Measurements from ENCODE around the gene CBR3. TPM values are rescaled to one million over a fixed set of nuclear protein-coding genes. Genes with fewer than 3 reads are reported as not detected.

Gene CBR3
- total and polyA plus RNA-seq, 2 donors (not counting 3 experiments of a cell fraction or from before 2014, with no cell fraction given) = 9.7 to 13.3 TPM

DNA sequence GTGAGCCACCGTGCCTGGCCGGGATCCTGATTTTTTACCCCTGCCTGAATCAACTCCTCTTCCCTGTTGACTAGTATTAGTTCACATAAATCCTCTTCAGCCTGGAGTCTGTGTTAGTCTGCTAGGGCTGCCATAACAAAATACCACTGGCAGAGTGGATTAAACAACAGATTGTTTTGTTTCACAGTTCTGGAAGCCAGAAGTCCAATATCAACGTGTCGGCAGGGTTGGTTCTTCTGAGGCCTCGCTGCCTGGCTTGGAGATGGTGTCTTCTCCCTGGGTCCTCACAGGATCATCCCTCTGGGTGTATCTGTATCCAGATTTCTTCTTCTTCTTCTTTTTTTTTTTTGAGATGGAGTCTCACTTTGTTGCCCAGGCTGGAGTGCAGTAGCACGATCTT lies 39.9 kb downstream of the CBR3 start:
- no peak overlapping the region for H3K9ac ChIP-seq (replicated peaks; ENCODE audit: extremely low read depth, insufficient read depth, low read length)
- CTCF ChIA-PET = no interaction called here
- no peak overlapping the region for H3K27ac ChIP-seq (ENCODE audit: insufficient read depth, low read depth, low read length)
- no TSS peak for BruUV-seq (replicated peaks)
- H3K4me2 ChIP-seq (ENCODE audit: insufficient read depth, low read length) = no peak overlapping the region
- TF ChIP-seq POLR2A (IDR thresholded peaks at IDR 0.05; ENCODE audit: low read depth, low read length) (no peak), CTCF (IDR thresholded peaks at IDR 0.05; ENCODE audit: extremely low read depth in 1 of 2, insufficient read depth in 1 of 2, low read depth in 1 of 2, low read length in 2 of 2) (no peak), EZH2 (IDR thresholded peaks at IDR 0.05; ENCODE audit: borderline replicate concordance, low read depth, low read length, severe bottlenecking) (no peak), JUN (IDR thresholded peaks at IDR 0.05; ENCODE audit: borderline replicate concordance, insufficient read depth, insufficient read length, low read depth) (no peak), FOS (IDR thresholded peaks at IDR 0.05; ENCODE audit: borderline replicate concordance, insufficient read depth, low read length) (no peak), GATA2 (IDR thresholded peaks at IDR 0.05; ENCODE audit: insufficient read depth, insufficient read length, low read depth, low read length) (no peak), MYC (IDR thresholded peaks at IDR 0.05; ENCODE audit: low read depth, low read length) (no peak), POLR2AphosphoS5 (IDR thresholded peaks at IDR 0.05; ENCODE audit: insufficient read depth, low read depth, low read length) (no peak)
- TF ChIP-seq, protein P1, sequence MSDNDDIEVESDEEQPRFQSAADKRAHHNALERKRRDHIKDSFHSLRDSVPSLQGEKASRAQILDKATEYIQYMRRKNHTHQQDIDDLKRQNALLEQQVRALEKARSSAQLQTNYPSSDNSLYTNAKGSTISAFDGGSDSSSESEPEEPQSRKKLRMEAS (IDR thresholded peaks at IDR 0.05; ENCODE audit: insufficient read depth, insufficient read length) = no peak
- no peak for DNase-seq (ENCODE audit: low read depth, low spot score)
- H2AFZ ChIP-seq (ENCODE audit: low read depth, low read length) = no peak overlapping the region
- no peak for FAIRE-seq
- H4K20me1 ChIP-seq (replicated peaks; ENCODE audit: control insufficient read depth, extremely low read depth, insufficient read depth, low read length) = no peaks in the 10 kb centered on the region
- no peaks in the 10 kb centered on the region for H3K27me3 ChIP-seq (ENCODE audit: control insufficient read depth in 2 of 2, insufficient read depth in 2 of 2, low read length in 2 of 2)
- H3K9me1 ChIP-seq (replicated peaks; ENCODE audit: control insufficient read depth, extremely low read depth, insufficient read depth, low read length) = no peaks in the 10 kb centered on the region
- H3K36me3 ChIP-seq (ENCODE audit: control insufficient read depth in 2 of 2, extremely low read depth in 1 of 2, insufficient read depth in 2 of 2, low read length in 2 of 2) = no peaks in the 10 kb centered on the region
- POLR2A ChIA-PET = no interaction called here
- H3K79me2 ChIP-seq (ENCODE audit: control insufficient read depth, insufficient read depth, low read length) = no peaks in the 10 kb centered on the region
- no peak overlapping the region for H3K4me3 ChIP-seq (replicated peaks in 1 of 3; ENCODE audit: insufficient read depth in 1 of 3, low read depth in 1 of 3, low read length in 3 of 3)
- intact Hi-C loops (cut with micrococcal nuclease) (no loop called here), dilution Hi-C loops (cut with MboI; ENCODE audit: extremely low pct_ligation_motif_present, low sequenced_read_pairs) (no loop called here)
- H3K9me3 ChIP-seq (replicated peaks; ENCODE audit: control insufficient read depth, insufficient read depth, low read length) = no peaks in the 10 kb centered on the region
- H3K4me1 ChIP-seq (ENCODE audit: control insufficient read depth, extremely low read depth, insufficient read depth, low read length) = no peaks in the 10 kb centered on the region

Measured in endothelial cell of umbilical vein (primary cell).